HUES64 (cell line): Measurements from ENCODE around the gene THBS2.

Source experiments
- H3K27ac ChIP-seq: 2 replicates; pipeline ENCODE4 v1.7.0; 2013; ENCODE audit warnings: low read depth, low read length, inconsistent platforms
- H3K27me3 ChIP-seq: 2 replicates; pipeline ENCODE4 v1.6.1; 2013; ENCODE audit warnings: mild to moderate bottlenecking, low read length; ENCODE audit not compliant: insufficient read depth
- H3K36me3 ChIP-seq: 2 replicates; pipeline ENCODE4 v1.6.1; 2013; ENCODE audit warnings: mild to moderate bottlenecking, low read length; ENCODE audit not compliant: insufficient read depth
- H3K4me1 ChIP-seq: 2 replicates; pipeline ENCODE4 v1.6.1; 2013; ENCODE audit warnings: mild to moderate bottlenecking, low read length, moderate library complexity; ENCODE audit not compliant: insufficient read depth
- H3K4me3 ChIP-seq: 2 replicates; pipeline ENCODE4 v1.5.1; 2013; ENCODE audit warnings: mild to moderate bottlenecking, low read length, moderate library complexity
- H3K9ac ChIP-seq: 2 replicates; pipeline ENCODE4 v1.6.1; 2013; ENCODE audit warnings: mild to moderate bottlenecking, low read depth, low read length
- H3K9me3 ChIP-seq: 2 replicates; pipeline ENCODE4 v1.6.1; 2013; ENCODE audit warnings: low read depth, low read length; ENCODE audit not compliant: insufficient read depth
- WGBS: fragments of 150-250, 120-280 bp; methylation state at CpG from one replicate; pipeline ENCODE4 v1.1.7; 2013; ENCODE audit warnings: missing lambda C conversion rate; 5-methylcytosine and 5-hydroxymethylcytosine counted together

The THBS2 gene

DNA sequence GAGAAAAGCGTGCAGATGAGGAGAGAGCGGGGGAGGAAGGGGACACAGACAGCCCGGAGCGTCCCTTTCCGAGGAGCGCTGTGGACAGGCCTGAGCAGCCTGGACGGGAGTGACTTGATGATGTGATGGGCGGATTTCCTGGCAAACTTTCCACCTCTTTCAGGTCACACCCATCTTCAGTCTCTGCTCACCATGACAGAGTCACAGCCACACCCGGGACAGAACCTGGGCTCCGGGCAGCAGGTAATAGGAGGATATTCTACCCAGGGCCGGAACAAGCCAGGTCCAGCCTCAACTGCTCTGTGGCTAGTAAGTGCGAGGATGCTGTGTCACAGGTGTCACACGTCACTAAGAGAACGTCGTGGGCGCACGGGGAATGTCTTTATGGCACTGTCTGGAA lies 84.3 kb downstream of the THBS2 start:
- H3K36me3 ChIP-seq: no peaks in the 10 kb centered on the region
- H3K9me3 ChIP-seq: peaks cover 2% of the 10 kb centered on the region; the same call in 1 of the 2 replicates
- no peak overlapping the region for H3K27ac ChIP-seq
- H3K4me1 ChIP-seq: no peaks in the 10 kb centered on the region
- no peaks in the 10 kb centered on the region for H3K27me3 ChIP-seq
- H3K4me3 ChIP-seq: no peak overlapping the region
- 90% methylated on average over 17 of the region's 17 CpGs for WGBS
- no peak overlapping the region for H3K9ac ChIP-seq

DNA sequence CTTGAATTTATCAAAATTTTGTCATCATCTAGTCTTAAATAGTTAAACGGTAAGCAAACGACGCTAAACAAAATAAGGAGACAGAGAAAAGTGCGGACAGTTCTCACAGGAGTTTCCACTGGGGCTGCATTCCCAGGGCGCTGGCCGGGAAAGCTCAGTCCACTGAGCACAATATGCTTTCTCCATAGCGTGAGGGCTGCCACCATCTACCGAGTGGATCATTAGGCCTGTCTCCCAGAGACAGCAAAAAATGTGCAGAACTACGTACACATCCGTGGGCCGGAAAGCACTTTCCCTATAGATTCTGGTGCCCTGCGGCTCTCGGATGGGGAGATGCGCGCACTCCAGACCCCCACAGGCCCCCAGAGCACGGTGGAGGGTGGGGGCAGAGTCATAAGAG lies 84.9 kb downstream of the THBS2 start:
- WGBS: 89% methylated on average over 16 of the region's 16 CpGs
- no peaks in the 10 kb centered on the region for H3K27me3 ChIP-seq
- H3K9ac ChIP-seq: no peak overlapping the region
- H3K27ac ChIP-seq: no peak overlapping the region
- no peak overlapping the region for H3K4me3 ChIP-seq
- no peaks in the 10 kb centered on the region for H3K36me3 ChIP-seq
- H3K4me1 ChIP-seq: no peaks in the 10 kb centered on the region
- H3K9me3 ChIP-seq: peaks cover 6% of the 10 kb centered on the region; the same call in 1 of the 2 replicates

DNA sequence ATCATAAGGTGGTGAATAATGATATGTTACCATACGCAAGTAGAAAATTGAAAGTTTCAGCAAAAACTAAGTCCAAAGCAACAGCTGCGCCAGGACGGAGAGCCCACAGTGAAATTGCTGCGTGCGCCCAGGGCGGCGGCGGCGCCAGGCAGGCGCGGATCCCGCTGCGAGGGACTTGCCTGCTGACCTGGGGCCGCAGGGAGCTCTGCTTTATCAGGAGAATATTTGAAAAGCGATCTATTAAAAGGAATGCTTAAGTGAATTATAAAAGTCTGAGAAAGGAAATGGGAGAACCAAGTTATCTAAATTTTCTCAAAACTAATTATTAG lies 85.4 kb downstream of the THBS2 start:
- Histone ChIP-seq H3K27me3 (no peaks in the 10 kb centered on the region), H3K9me3 (peaks cover 6% of the 10 kb centered on the region; the same call in 1 of the 2 replicates), H3K4me3 (no peak overlapping the region), H3K36me3 (no peaks in the 10 kb centered on the region), H3K4me1 (no peaks in the 10 kb centered on the region), H3K9ac (no peak overlapping the region), H3K27ac (no peak overlapping the region)
- 94% methylated on average over 15 of the region's 15 CpGs for WGBS

DNA sequence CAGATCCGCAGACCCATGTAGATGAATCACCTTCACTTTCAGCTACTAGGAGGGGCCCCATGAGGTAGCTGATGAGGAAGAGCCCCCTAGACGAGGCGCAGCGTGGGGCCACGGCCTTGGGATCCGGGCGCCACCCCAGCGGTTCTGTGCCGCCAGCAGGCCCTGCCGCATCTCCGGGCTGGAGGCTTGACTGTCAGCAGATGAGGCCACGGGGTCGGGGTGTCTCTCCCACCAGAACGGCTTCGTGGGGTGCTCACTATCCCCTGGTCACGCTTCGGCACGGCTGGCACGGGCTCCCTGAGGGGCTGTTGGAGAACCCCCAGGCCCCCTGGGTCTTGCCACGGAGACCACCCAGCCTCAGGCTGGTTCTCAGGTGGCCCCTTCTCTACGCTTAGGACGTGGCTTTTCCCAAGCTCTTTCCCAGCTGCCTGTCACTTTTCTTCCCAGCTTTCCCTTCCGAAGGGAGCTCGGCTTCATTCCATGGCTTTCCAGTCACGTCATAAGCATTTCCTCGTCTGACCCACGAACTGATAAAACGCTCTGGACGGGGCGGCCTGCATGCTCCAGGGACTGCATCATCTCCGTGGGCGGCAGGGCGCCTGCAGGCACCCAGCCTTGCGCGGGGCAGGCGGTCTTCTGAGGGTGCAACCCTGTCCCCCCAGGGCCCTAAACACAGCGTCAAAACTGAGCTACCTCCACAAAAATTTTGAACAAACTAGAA lies 85.9 kb downstream of the THBS2 start:
- Histone ChIP-seq H3K9ac (no peak overlapping the region), H3K4me1 (no peaks in the 10 kb centered on the region), H3K27ac (no peak overlapping the region), H3K27me3 (no peaks in the 10 kb centered on the region), H3K36me3 (no peaks in the 10 kb centered on the region), H3K9me3 (peaks cover 6% of the 10 kb centered on the region; the same call in 1 of the 2 replicates), H3K4me3 (no peak overlapping the region)
- WGBS: 96% methylated on average over 37 of the region's 37 CpGs

DNA sequence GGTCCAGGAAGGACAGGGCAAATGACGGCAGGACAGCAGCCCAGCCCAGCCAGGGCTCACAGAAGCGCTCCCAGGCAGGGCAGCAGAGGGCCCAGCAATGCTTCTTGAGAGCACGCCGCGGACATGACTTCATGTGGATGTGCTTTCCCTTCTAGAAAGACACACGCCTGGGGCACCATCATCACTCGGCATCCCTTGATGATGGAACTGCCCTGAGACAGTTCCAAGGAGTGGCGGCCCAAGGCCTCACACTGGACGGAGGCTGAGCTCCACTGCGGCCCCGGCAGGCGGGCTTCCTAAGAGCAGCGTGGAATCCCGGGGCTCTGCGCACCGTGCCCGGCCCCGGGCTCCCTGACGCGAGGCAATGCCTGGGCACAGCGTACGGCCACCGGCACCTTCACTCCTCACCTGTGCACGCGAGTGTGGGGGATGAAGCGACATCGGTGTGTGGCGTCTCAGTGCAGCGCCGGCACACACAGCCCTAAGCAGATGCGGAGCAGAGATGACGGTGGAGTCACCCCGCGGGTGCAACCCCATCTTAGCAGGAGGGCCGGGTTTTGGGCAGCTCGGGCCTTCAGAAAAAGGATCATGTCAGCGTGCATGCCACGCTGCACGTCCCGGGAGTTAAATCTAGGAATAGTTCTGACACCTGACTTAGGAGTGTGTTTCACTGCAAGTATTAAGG lies 86.6 kb downstream of the THBS2 start:
- Histone ChIP-seq H3K4me1 (no peaks in the 10 kb centered on the region), H3K27ac (no peak overlapping the region), H3K9ac (no peak overlapping the region), H3K4me3 (no peak overlapping the region), H3K9me3 (peaks cover 6% of the 10 kb centered on the region; the same call in 1 of the 2 replicates), H3K36me3 (no peaks in the 10 kb centered on the region), H3K27me3 (no peaks in the 10 kb centered on the region)
- whole genome bisulfite sequencing: 96% methylated on average over 40 of the region's 40 CpGs
